Measurements from ENCODE around the gene APOA5. TPM values are rescaled to one million over a fixed set of nuclear protein-coding genes. Genes with fewer than 3 reads are reported as not detected.

APOA5 gene
- total RNA-seq, 1 experiment from 2014 or later, result 0.20 TPM

DNA sequence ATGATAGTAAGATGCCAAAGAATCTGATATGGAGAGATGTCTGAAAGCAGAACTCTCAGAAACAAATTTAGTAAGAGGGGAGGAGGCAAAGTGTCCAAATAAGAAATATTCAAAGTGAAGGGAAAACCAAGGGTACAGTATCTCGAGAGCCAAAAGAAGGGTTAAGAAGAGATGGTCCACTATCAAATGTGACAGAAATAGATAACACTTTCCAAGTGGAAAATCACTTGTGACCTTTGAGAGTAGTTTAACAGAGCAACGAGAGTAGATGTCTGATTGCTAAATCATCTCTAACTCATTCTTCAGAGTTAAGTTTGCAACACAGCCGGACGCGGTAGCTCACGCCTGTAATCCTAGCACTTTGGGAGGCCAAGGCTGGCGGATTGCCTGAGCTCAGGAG lies 14.6 kb downstream of the APOA5 start (continued):
- TF ChIP-seq PRDM15 (CRISPR knock-in tag; IDR thresholded peaks at IDR 0.05) (no peak), NR2C2 (CRISPR knock-in tag; IDR thresholded peaks at IDR 0.05) (no peak), ZNF219 (CRISPR knock-in tag; IDR thresholded peaks at IDR 0.05; ENCODE audit: borderline replicate concordance) (no peak), GABPB1 (CRISPR knock-in tag; IDR thresholded peaks at IDR 0.05) (no peak)
- TF ChIP-seq, protein P1, sequence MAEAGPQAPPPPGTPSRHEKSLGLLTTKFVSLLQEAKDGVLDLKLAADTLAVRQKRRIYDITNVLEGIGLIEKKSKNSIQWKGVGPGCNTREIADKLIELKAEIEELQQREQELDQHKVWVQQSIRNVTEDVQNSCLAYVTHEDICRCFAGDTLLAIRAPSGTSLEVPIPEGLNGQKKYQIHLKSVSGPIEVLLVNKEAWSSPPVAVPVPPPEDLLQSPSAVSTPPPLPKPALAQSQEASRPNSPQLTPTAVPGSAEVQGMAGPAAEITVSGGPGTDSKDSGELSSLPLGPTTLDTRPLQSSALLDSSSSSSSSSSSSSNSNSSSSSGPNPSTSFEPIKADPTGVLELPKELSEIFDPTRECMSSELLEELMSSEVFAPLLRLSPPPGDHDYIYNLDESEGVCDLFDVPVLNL (CRISPR knock-in tag; IDR thresholded peaks at IDR 0.05; ENCODE audit: borderline replicate concordance, low read depth), result no peak

DNA sequence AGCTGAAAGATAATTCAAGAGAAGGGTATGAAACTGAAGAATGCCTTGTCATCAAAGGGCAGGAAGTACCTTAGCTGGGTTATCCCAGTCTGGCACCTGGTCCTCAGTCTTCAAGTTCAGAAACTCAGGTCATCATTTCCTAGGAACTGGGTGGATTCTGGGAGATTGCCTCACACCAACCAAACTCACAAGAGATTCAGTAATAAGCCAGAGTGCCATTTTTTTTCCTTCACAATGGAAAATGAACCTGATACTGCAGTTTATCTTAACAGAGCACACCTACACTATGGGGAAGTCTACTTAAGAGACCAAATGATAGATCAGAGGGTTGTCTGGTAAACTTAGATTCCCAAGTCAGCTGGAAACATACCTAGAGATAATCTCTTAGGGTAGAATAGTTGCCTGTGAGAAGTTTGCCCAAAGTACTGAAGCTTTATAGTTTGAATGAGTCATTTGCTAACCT lies 15.1 kb downstream of the APOA5 start:
- ChIA-PET CTCF (interaction anchor here (1.2 to 2.6 kb wide), 2 partner anchors 14 to 53 kb away, joined by 3 to 12 read pairs; partner anchors contain the start of gene APOA5), POLR2A (no interaction called here)
- ATAC-seq, result no peak
- TF ChIP-seq ZNF219 (CRISPR knock-in tag; IDR thresholded peaks at IDR 0.05; ENCODE audit: borderline replicate concordance) (no peak), MYBL2 (CRISPR knock-in tag; IDR thresholded peaks at IDR 0.05) (no peak), USF2 (CRISPR knock-in tag; IDR thresholded peaks at IDR 0.05) (no peak), PRRX2 (CRISPR knock-in tag; IDR thresholded peaks at IDR 0.05) (no peak), GABPB1 (CRISPR knock-in tag; IDR thresholded peaks at IDR 0.05) (no peak), HMGA2 (CRISPR knock-in tag; IDR thresholded peaks at IDR 0.05) (no peak), ZBTB43 (CRISPR knock-in tag; IDR thresholded peaks at IDR 0.05) (no peak), RELA (CRISPR knock-in tag; IDR thresholded peaks at IDR 0.05; ENCODE audit: borderline replicate concordance) (no peak), GTF2I (CRISPR knock-in tag; conservative IDR thresholded peaks at IDR 0.05) (no peak), CBFB (CRISPR knock-in tag; IDR thresholded peaks at IDR 0.05; ENCODE audit: low read depth) (no peak), RORB (CRISPR knock-in tag; IDR thresholded peaks at IDR 0.05) (no peak)
- TF ChIP-seq, protein P2, sequence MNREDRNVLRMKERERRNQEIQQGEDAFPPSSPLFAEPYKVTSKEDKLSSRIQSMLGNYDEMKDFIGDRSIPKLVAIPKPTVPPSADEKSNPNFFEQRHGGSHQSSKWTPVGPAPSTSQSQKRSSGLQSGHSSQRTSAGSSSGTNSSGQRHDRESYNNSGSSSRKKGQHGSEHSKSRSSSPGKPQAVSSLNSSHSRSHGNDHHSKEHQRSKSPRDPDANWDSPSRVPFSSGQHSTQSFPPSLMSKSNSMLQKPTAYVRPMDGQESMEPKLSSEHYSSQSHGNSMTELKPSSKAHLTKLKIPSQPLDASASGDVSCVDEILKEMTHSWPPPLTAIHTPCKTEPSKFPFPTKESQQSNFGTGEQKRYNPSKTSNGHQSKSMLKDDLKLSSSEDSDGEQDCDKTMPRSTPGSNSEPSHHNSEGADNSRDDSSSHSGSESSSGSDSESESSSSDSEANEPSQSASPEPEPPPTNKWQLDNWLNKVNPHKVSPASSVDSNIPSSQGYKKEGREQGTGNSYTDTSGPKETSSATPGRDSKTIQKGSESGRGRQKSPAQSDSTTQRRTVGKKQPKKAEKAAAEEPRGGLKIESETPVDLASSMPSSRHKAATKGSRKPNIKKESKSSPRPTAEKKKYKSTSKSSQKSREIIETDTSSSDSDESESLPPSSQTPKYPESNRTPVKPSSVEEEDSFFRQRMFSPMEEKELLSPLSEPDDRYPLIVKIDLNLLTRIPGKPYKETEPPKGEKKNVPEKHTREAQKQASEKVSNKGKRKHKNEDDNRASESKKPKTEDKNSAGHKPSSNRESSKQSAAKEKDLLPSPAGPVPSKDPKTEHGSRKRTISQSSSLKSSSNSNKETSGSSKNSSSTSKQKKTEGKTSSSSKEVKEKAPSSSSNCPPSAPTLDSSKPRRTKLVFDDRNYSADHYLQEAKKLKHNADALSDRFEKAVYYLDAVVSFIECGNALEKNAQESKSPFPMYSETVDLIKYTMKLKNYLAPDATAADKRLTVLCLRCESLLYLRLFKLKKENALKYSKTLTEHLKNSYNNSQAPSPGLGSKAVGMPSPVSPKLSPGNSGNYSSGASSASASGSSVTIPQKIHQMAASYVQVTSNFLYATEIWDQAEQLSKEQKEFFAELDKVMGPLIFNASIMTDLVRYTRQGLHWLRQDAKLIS (CRISPR knock-in tag; IDR thresholded peaks at IDR 0.05; ENCODE audit: borderline replicate concordance), result no peak
- TF ChIP-seq, protein P3, sequence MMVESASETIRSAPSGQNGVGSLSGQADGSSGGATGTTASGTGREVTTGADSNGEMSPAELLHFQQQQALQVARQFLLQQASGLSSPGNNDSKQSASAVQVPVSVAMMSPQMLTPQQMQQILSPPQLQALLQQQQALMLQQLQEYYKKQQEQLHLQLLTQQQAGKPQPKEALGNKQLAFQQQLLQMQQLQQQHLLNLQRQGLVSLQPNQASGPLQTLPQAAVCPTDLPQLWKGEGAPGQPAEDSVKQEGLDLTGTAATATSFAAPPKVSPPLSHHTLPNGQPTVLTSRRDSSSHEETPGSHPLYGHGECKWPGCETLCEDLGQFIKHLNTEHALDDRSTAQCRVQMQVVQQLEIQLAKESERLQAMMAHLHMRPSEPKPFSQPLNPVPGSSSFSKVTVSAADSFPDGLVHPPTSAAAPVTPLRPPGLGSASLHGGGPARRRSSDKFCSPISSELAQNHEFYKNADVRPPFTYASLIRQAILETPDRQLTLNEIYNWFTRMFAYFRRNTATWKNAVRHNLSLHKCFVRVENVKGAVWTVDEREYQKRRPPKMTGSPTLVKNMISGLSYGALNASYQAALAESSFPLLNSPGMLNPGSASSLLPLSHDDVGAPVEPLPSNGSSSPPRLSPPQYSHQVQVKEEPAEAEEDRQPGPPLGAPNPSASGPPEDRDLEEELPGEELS (CRISPR knock-in tag; IDR thresholded peaks at IDR 0.05), result no peak
- TF ChIP-seq, protein P4, sequence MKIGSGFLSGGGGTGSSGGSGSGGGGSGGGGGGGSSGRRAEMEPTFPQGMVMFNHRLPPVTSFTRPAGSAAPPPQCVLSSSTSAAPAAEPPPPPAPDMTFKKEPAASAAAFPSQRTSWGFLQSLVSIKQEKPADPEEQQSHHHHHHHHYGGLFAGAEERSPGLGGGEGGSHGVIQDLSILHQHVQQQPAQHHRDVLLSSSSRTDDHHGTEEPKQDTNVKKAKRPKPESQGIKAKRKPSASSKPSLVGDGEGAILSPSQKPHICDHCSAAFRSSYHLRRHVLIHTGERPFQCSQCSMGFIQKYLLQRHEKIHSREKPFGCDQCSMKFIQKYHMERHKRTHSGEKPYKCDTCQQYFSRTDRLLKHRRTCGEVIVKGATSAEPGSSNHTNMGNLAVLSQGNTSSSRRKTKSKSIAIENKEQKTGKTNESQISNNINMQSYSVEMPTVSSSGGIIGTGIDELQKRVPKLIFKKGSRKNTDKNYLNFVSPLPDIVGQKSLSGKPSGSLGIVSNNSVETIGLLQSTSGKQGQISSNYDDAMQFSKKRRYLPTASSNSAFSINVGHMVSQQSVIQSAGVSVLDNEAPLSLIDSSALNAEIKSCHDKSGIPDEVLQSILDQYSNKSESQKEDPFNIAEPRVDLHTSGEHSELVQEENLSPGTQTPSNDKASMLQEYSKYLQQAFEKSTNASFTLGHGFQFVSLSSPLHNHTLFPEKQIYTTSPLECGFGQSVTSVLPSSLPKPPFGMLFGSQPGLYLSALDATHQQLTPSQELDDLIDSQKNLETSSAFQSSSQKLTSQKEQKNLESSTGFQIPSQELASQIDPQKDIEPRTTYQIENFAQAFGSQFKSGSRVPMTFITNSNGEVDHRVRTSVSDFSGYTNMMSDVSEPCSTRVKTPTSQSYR (CRISPR knock-in tag; IDR thresholded peaks at IDR 0.05), result no peak
- TF ChIP-seq, protein P5, sequence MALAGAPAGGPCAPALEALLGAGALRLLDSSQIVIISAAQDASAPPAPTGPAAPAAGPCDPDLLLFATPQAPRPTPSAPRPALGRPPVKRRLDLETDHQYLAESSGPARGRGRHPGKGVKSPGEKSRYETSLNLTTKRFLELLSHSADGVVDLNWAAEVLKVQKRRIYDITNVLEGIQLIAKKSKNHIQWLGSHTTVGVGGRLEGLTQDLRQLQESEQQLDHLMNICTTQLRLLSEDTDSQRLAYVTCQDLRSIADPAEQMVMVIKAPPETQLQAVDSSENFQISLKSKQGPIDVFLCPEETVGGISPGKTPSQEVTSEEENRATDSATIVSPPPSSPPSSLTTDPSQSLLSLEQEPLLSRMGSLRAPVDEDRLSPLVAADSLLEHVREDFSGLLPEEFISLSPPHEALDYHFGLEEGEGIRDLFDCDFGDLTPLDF (CRISPR knock-in tag; IDR thresholded peaks at IDR 0.05), result no peak

More for the DNA sequence above, 15.1 kb downstream of the APOA5 start:
- H3K27ac Mint-ChIP-seq, result no peak overlapping the region
- no peak for DNase-seq (ENCODE audit: low spot score)
- no peaks in the 10 kb centered on the region for H3K27me3 Mint-ChIP-seq (ENCODE audit: low read depth)
- no peak overlapping the region for H3K4me3 Mint-ChIP-seq
- H3K36me3 Mint-ChIP-seq, result peaks cover 46% of the 10 kb centered on the region
- peaks cover 14% of the 10 kb centered on the region for H3K4me1 Mint-ChIP-seq
- no peaks in the 10 kb centered on the region for H3K9me3 Mint-ChIP-seq

All from WTC11 (cell line).